Stimulated activated memory B cell treated with anti-CD40 and anti-IgM and Interleukin-4, amounts not matched to agents 10 μg/mL and 1 μg/mL and 100 μg/mL, for 72 hours (primary cell): Measurements from ENCODE around the gene TMEM217.
A peak's percentile ranks its signal among the peaks of the same experiment; 100 is the strongest.
"Not testable (repeated sequence)": the region's sequence is repeated elsewhere in the genome, so short reads cannot be mapped to it uniquely, and the experiment has no call there.

ENCODE experiments used
- ATAC-seq: fragments of 150-1000 bp; cut with Tn5 transposase; 2 replicates; pipeline ENCODE4 v1.10.0; 2021
- H3K27ac Mint-ChIP-seq: one replicate; pipeline ENCODE4 v1.8.0; 2022; ENCODE audit warnings: mild to moderate bottlenecking, mixed read lengths
- H3K27me3 Mint-ChIP-seq: one replicate; pipeline ENCODE4 v1.8.0; 2022; ENCODE audit warnings: mixed read lengths
- H3K36me3 Mint-ChIP-seq: one replicate; pipeline ENCODE4 v1.8.0; 2022; ENCODE audit warnings: mixed read lengths
- H3K4me1 Mint-ChIP-seq: one replicate; pipeline ENCODE4 v1.8.0; 2022; ENCODE audit warnings: mixed read lengths
- H3K4me3 Mint-ChIP-seq: one replicate; pipeline ENCODE4 v1.8.0; 2022; ENCODE audit warnings: mild to moderate bottlenecking, moderate library complexity, mixed read lengths
- H3K9me3 Mint-ChIP-seq: one replicate; pipeline ENCODE4 v1.8.0; 2022; ENCODE audit warnings: mixed read lengths

The TMEM217 gene

DNA sequence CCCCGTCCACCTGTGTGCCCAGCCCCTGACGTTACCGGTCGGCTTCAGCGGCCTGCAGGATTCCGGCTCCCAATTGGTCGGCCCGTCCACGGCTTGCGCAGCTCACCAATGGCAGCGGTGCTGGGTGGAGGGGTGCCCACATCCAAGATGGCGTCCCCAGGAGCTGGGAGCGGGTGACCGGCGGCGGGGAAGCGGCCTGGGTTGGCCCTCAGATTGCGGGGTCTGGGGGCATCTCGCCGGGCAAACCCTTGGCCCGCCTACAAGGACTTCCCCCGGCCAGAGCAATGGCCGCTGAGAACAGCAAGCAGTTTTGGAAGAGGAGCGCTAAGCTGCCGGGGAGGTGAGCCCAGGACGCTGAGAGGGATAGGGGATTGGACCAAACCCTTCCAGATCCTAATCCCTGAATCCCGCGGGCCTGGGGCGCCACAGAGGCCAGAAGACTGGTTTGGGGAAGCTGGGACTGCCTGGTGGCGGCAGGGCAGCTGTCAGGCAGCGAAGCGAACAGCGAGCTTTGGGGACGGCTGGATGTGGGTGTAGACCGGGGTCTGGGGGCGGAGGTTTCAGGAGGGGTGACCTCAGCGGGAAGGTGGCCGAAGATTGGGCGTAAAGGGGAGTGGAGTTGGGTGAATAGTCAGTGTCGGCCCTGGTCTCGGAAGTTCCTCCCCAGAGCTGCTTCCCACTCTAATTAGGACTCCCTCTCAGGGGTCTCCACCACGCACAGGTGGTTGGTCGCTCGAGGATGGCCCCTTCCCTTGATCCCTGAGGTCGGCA lies at the start of gene TMEM217, which contains the start of gene TBC1D22B:
Gene TMEM217 (minus strand): TSS at position 511 of the 771 bp plus-strand sequence. CDS start 39,114 bp downstream, outside the sequence.
Gene TBC1D22B (plus strand): TSS at position 139 of the 771 bp plus-strand sequence. CDS start 146 bp downstream, at position 285.
- Mint-ChIP-seq H3K4me1 (peaks cover 48% of the 10 kb centered on the region), H3K9me3 (no peaks in the 10 kb centered on the region)

DNA sequence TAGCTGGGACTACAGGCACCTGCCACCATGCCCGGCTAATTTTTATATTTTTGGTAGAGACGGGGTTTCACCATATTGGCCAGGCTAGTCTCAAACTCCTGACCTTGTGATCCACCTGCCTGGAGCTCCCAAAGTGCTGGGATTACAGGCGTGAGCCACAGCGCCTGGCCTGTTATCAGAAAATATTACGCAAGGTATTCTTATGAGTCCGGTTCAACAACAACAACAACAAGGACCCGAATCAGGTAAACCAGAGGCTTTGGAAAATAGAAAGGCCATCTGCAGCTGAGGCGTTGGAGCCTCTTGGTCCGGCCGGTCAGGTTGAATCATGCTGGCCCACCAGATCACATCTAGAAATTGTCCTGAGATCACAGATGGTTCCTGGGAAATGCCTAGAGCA lies 49.5 kb upstream of the TMEM217 start:
- peaks cover 40% of the 10 kb centered on the region for H3K36me3 Mint-ChIP-seq
- H3K9me3 Mint-ChIP-seq, H3K27ac Mint-ChIP-seq, ATAC-seq, H3K4me3 Mint-ChIP-seq, H3K27me3 Mint-ChIP-seq, H3K4me1 Mint-ChIP-seq: not testable (repeated sequence)

More for the DNA sequence above, at the start of gene TMEM217, which contains the start of gene TBC1D22B:
- Mint-ChIP-seq H3K36me3 (no peaks in the 10 kb centered on the region), H3K27ac (peak within 1 kb of the TSS; percentile 97), H3K4me3 (peak within 1 kb of the TSS; percentile 94), H3K27me3 (no peaks in the 10 kb centered on the region)
- ATAC-seq: peak; percentile 100

DNA sequence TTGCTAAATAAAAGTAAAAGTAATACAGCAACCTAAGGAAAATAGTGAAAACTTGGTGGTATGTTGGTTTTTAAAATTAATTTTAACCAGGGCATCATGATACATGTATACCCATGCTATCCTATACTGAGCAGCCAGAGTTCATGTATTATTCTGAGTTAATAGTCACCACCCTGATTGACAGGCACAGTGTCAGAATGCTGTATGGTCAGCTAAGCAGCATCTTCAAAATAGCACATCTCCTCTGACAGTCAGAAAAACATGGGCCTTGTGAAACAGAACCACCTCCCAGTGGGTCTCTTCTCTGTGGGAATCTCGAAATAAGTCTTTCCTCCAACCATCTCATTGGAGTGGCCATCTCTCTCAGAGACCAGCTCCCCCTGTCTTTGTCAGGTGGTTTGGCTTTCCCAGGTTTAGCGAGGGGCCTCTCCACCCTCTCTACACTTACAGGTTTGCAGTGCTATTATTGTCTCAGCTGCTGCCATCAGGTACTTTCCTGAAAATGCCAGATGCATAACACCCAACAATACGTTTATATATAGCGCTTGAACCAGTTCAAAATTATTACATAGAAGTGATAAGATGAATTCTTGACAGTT lies 48.8 kb upstream of the TMEM217 start:
- Mint-ChIP-seq H3K9me3 (no peaks in the 10 kb centered on the region), H3K27ac (no peak overlapping the region), H3K4me1 (no peaks in the 10 kb centered on the region), H3K36me3 (peaks cover 47% of the 10 kb centered on the region), H3K4me3 (no peak overlapping the region), H3K27me3 (no peaks in the 10 kb centered on the region)
- no peak for ATAC-seq

DNA sequence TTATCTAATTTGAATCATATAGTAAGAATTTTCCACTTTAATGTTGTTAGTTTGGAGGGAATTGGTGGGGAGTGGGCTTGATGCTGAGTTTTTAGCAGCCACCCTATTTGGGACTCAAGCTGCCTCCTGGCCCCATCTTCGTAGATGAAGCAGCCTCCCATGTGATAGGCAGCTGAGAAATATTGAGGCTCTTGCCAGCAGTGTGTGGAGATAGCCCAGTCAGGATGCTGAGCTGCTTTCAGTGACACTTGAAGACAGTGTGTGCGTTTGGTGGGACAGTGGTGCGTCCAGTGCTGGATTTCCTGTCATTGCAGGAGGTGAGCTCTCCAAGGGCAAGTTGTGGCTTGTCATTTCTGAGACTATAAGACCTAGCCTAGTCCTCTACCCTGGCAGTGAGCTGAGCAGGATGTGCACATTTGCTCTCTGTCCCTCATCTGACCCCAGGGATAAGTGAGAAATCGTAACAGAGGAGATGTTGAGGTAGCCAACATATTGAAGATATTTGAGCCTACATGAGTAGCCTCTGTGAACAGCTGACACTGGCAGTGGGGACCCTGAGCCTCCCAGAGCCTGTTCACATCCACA lies 48.0 kb upstream of the TMEM217 start:
- Mint-ChIP-seq H3K27ac (no peak overlapping the region), H3K36me3 (peaks cover 55% of the 10 kb centered on the region), H3K9me3 (no peaks in the 10 kb centered on the region), H3K4me1 (no peaks in the 10 kb centered on the region), H3K27me3 (no peaks in the 10 kb centered on the region), H3K4me3 (no peak overlapping the region)
- ATAC-seq: no peak

DNA sequence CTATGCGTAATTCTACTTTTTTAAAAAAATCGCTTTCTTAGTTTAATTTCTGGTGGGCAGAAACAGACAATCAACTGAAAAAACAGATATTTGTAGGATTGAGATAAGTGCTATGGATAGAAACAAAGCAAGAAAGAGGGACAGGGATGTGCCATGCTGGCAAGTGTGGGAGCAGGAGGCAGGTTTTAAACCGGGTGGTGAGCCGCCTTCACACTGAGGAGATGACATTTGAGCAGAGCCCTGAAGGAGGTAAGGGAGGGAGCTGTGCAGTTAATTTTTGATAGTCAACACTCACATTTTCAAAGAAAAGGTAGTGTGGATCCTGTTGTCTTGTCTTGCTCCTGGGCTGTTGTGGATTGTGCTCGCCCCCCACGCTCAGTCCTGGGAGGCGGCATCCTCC lies 46.8 kb upstream of the TMEM217 start:
- no peak overlapping the region for H3K4me3 Mint-ChIP-seq
- H3K4me1 Mint-ChIP-seq: no peaks in the 10 kb centered on the region
- no peaks in the 10 kb centered on the region for H3K9me3 Mint-ChIP-seq
- H3K27ac Mint-ChIP-seq: no peak overlapping the region
- H3K27me3 Mint-ChIP-seq: no peaks in the 10 kb centered on the region
- no peak for ATAC-seq
- peaks cover 59% of the 10 kb centered on the region for H3K36me3 Mint-ChIP-seq

DNA sequence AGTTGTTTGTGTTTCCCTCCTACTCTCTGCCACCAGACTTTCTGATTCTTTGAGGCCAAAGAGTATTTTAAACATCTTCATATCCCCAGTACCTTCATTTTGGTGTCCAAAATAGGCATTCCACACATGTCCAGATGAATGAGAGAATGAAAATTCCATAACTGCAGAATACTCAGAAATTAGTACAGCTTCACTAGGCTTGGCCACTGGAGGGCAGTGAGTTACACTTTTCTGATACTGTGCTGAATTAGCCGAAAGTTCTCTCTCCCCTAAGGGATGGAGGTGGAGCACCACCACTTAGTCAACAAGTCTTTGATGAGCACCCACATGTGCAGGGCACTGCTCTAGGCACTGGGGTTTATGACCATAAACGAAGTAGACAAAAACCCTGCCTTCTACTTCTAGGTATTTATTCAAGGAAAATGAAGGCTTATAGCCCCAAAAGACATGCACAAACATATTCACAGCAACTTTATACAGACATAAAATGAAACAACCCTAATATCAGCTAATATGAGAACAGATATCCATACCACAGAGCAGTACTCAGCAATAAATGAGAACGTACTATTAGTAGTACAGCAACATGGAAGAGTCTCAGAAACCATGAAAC lies 46.1 kb upstream of the TMEM217 start:
- H3K27me3 Mint-ChIP-seq: no peaks in the 10 kb centered on the region
- H3K4me3 Mint-ChIP-seq: no peak overlapping the region
- no peaks in the 10 kb centered on the region for H3K9me3 Mint-ChIP-seq
- H3K27ac Mint-ChIP-seq: no peak overlapping the region
- peak; percentile 39 for ATAC-seq
- H3K4me1 Mint-ChIP-seq: no peaks in the 10 kb centered on the region
- H3K36me3 Mint-ChIP-seq: peaks cover 53% of the 10 kb centered on the region

DNA sequence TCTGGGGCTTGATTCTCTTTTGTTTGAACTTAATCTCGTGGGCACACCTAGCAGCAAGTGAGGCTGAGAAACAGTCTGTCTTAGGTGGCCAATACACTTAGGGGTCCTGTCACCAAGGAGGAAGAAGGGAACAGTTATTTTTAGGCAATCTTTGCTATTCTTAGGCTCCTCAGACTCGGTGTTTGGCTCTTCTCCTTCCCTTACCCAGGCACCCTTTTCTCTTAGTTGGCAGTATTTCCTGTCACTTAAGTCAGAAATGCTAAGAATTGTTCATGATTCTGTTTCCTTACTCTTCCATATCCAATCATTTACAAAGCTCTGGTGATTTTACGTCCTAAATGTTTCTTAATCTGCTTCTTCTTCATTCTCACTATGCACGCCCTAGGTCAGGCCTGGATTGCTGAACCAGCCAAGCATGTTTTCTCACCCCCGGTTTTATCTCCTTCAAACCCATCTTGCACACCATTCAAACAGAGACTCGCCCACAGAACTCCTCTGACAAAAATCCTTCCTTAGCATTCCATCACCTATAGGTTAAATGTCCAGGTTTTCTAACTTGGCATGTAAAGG lies 45.2 kb upstream of the TMEM217 start:
- Mint-ChIP-seq H3K27me3 (no peaks in the 10 kb centered on the region), H3K27ac (no peak overlapping the region), H3K4me3 (no peak overlapping the region), H3K36me3 (peaks cover 49% of the 10 kb centered on the region), H3K4me1 (no peaks in the 10 kb centered on the region), H3K9me3 (no peaks in the 10 kb centered on the region)
- ATAC-seq: no peak

DNA sequence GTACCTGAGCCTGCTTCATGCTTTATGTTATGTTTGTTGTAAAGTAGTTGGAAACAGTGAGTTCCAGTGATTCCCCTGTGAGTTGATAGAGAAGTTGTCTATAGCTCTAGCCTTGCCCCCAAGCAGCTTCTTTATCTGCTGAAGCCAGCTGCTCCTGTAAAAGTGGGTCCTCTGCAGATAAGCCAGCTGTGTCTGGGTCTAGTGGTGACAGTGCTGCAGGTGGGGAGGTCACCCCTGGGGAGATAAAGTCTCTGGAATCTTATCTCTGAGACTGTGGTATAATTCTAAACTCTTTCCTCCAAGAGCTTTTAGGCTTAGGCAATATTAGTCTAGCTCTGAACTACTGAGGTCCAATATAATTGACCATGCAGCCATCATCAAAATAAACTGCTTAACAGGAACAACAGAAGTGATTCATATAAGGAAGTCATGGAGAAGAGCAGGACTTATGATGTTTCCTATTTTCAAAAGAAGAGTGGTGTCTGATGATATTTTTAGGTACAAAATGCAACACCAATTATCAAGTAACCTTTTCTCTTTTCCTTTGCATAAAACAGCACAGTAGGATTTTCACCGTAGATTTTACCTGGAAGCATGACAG lies 44.2 kb upstream of the TMEM217 start:
- ATAC-seq: no peak
- Mint-ChIP-seq H3K27me3 (no peaks in the 10 kb centered on the region), H3K27ac (no peak overlapping the region), H3K4me1 (no peaks in the 10 kb centered on the region), H3K36me3 (peaks cover 58% of the 10 kb centered on the region), H3K9me3 (no peaks in the 10 kb centered on the region), H3K4me3 (no peak overlapping the region)

DNA sequence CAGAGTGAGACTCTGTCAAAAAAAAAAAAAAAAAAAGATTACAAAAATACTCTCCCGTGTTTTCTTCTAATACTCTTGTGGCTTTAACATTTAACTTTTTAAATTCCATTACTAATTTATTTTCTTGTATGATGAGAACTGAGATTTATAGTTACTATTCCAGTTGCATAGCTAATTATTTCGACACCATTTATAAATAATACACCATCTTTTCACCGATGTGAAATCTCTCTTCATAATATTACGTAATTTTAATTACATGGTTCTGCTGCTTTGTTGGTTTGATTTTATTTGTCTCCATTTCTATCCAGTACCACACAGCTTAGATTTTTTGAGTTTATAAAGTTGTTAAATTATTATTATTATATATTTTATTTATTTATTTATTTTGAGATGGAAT lies 42.0 kb upstream of the TMEM217 start:
- H3K27ac Mint-ChIP-seq: no peak overlapping the region
- no peak overlapping the region for H3K4me3 Mint-ChIP-seq
- ATAC-seq: no peak
- no peaks in the 10 kb centered on the region for H3K27me3 Mint-ChIP-seq
- no peaks in the 10 kb centered on the region for H3K4me1 Mint-ChIP-seq
- peaks cover 68% of the 10 kb centered on the region for H3K36me3 Mint-ChIP-seq
- H3K9me3 Mint-ChIP-seq: no peaks in the 10 kb centered on the region

DNA sequence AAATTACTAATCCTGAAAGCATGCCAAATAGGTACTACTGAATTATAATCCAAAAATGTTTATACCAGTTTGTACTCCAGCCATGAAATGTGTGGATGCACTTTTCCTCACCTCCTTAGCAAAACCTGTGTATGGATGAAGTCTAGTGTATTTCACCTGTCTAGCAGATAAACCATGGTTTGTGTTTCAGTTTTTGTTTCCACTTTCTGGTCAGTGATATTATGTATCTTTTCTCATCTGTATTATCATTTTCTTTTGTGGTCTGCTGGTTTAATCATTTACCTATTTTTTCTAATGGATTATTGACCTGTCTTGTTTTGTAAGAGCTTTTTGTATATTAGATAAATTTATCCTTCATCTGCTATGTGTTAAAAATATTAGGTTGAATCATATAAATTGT lies 41.0 kb upstream of the TMEM217 start:
- no peak overlapping the region for H3K27ac Mint-ChIP-seq
- no peaks in the 10 kb centered on the region for H3K27me3 Mint-ChIP-seq
- no peaks in the 10 kb centered on the region for H3K9me3 Mint-ChIP-seq
- H3K36me3 Mint-ChIP-seq: peaks cover 59% of the 10 kb centered on the region
- H3K4me1 Mint-ChIP-seq: no peaks in the 10 kb centered on the region
- H3K4me3 Mint-ChIP-seq: no peak overlapping the region
- ATAC-seq: no peak

DNA sequence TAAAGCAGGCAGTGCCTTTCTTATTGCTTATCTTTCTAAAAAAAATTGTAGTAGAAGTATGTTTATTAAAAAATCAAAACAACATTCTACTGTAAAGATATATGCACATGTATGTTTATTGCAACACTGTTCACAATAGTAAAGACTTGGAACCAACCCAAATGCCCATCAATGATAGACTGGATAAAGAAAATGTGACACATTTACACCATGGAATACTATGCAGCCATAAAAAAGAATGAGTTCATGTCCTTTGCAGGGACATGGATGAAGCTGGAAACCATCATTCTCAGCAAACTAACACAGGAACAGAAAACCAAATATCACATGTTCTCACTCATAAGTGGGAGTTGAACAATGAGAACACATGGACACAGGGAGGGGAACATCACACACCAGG lies 39.7 kb upstream of the TMEM217 start:
- H3K9me3 Mint-ChIP-seq, ATAC-seq, H3K4me3 Mint-ChIP-seq, H3K27ac Mint-ChIP-seq, H3K27me3 Mint-ChIP-seq, H3K4me1 Mint-ChIP-seq: not testable (repeated sequence)
- peaks cover 55% of the 10 kb centered on the region for H3K36me3 Mint-ChIP-seq

DNA sequence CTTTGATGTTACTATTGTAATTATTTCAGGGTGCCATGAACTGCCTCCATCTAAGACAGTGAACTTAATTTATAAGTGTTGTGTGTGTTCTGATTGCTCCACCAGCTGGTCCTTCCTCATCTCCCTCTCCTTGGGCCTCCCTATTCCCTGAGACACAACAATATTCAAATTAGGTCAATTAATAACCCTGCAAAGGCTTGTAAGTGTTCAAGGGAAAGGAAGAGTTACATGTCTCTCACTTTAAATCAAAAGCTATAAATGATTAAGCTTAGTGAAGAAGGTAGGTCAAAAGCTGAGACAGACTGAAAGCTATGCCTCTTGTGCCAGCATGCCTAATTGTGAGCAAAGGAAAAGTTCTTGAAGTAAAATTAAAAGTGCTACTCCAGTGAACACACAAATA lies 35.5 kb upstream of the TMEM217 start:
- H3K4me1 Mint-ChIP-seq: no peaks in the 10 kb centered on the region
- no peak for ATAC-seq
- H3K27ac Mint-ChIP-seq: no peak overlapping the region
- no peaks in the 10 kb centered on the region for H3K9me3 Mint-ChIP-seq
- H3K36me3 Mint-ChIP-seq: peaks cover 68% of the 10 kb centered on the region
- H3K27me3 Mint-ChIP-seq: no peaks in the 10 kb centered on the region
- no peak overlapping the region for H3K4me3 Mint-ChIP-seq

DNA sequence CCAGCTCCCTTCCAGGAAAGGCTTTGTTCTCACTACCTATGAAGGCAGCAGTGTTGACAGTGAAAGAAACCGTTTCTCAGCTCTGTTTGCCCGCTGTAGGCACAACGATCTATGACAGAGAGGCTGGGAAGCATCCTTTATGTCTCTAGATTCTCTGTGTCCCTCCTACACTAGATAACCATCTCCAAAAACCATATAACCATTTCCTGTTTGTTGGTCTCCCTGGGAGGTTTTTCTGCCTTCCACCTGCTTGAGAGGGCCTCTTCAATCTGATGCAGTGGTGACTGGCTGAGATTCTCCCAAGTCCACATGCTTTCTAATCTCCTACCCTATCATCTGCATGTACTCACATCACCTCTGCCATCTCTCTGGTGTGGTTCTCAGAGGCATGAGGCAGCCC lies 32.0 kb upstream of the TMEM217 start:
- peaks cover 14% of the 10 kb centered on the region for H3K4me1 Mint-ChIP-seq
- H3K27ac Mint-ChIP-seq: no peak overlapping the region
- H3K9me3 Mint-ChIP-seq: no peaks in the 10 kb centered on the region
- peaks cover 71% of the 10 kb centered on the region for H3K36me3 Mint-ChIP-seq
- no peak overlapping the region for H3K4me3 Mint-ChIP-seq
- ATAC-seq: no peak
- H3K27me3 Mint-ChIP-seq: no peaks in the 10 kb centered on the region

DNA sequence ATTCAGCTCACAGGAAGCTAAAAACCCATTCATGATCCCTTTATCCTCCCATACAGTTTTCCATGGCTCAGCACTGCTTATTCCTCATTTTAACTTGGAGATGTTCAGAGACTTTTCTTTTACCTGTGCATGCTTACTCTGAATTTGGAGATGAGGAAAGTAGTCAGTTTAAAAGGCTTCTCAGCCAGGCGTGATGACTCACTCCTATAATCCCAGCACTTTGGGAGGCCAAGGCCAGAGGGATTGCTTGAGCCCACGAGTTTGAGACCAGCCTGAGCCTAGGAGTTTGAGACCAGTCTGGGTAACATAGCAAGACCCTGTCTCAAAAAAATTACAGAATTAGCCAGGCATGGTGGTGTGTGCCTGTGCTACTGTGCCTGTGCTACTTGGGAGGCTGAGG lies 30.3 kb upstream of the TMEM217 start:
- peaks cover 19% of the 10 kb centered on the region for H3K4me1 Mint-ChIP-seq
- no peak overlapping the region for H3K4me3 Mint-ChIP-seq
- H3K36me3 Mint-ChIP-seq: peaks cover 76% of the 10 kb centered on the region

More for the DNA sequence above, 30.3 kb upstream of the TMEM217 start:
- Mint-ChIP-seq H3K27ac (no peak overlapping the region), H3K27me3 (no peaks in the 10 kb centered on the region), H3K9me3 (no peaks in the 10 kb centered on the region)
- ATAC-seq: no peak
